Coronary artery (tissue), 2 donors: ENCODE results near the gene B4GALT1.
A peak's percentile ranks its signal among the peaks of the same experiment; 100 is the strongest.

ENCODE experiments used
- DNase-seq: peaks from one replicate; pipeline ENCODE4 v3.0.0-alpha.2; 2017; ENCODE audit warnings: low spot score
- H3K27ac ChIP-seq, 2 donors: fragments of 200-600 bp; sonication (generic); one replicate each; pipeline ENCODE4 v1.5.1; 2016 to 2019
- H3K4me3 ChIP-seq: fragments of 200-600 bp; sonication (generic); 2 replicates; pipeline ENCODE4 v1.5.1; 2016; ENCODE audit warnings: mild to moderate bottlenecking, moderate library complexity
- CTCF ChIP-seq: fragments of 200-600 bp; sonication (generic); IDR thresholded peaks from one replicate; pipeline ENCODE4 v1.5.1; 2019; ENCODE audit warnings: antibody characterized with exemption

B4GALT1 gene

DNA sequence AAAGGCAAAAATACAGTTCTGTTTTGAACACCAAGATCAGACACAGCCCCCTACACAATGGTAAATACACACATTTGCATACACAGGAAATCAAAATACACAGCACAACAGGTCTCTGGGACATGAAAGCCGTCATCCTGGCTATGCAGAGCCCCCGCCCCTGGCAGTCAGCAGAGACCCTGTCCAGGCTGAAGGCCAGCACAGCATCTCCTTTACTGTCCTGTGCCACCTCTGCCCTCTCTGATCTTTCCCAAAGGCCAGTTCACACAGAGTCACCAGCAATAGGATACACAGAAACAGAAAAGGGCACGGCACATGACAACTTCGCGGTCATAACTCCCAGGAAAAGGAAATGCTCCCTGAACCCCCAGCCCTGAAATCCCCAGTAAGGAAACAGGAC is 56.5 kb downstream of the B4GALT1 start:
- no peak for DNase-seq
- no peak overlapping the region for H3K4me3 ChIP-seq
- TF ChIP-seq CTCF, result no peak
- no peak overlapping the region for H3K27ac ChIP-seq

- no peak for DNase-seq
- no peak overlapping the region for H3K4me3 ChIP-seq
- no peak overlapping the region for H3K27ac ChIP-seq
- TF ChIP-seq CTCF, result no peak
Observed at GRCh38 chr9:33109850-33110595, 57.1 kb downstream of the B4GALT1 start.

GRCh38 chr9:33109097-33109496 is 58.0 kb downstream of the B4GALT1 start:
- Histone ChIP-seq H3K27ac (no peak overlapping the region), H3K4me3 (no peak overlapping the region)
- TF ChIP-seq CTCF, result no peak
- no peak for DNase-seq

GRCh38 chr9:33108472-33108871 is 58.7 kb downstream of the B4GALT1 start:
- DNase-seq, result no peak
- TF ChIP-seq CTCF, result no peak
- Histone ChIP-seq H3K4me3 (no peak overlapping the region), H3K27ac (no peak overlapping the region)

DNA sequence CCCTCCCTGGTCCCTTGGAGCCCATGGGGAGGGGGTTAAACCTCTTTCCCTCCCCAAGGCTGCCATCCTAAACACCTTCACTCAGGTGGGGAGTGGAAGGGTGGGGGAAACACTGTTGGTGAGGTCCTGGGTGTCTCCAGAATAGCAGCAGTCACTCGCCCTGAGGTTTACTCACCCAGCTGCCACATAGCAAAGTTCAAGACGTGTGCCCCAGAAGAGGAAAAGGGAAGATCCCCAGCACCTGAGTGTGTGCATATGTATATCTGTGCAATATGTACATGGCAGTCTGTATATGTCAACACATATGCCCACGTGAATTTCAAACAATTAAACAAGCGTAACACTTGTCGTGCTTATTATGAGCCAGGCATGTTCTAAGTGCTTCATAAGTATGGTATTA is 59.4 kb downstream of the B4GALT1 start:
- no peak overlapping the region for H3K4me3 ChIP-seq
- DNase-seq, result no peak
- no peak for TF ChIP-seq CTCF
- peak overlapping the region; percentile 58 to 78 for H3K27ac ChIP-seq

GRCh38 chr9:33106827-33107621 is 60.1 kb downstream of the B4GALT1 start:
- peak overlapping the region; percentile 58 to 78 for H3K27ac ChIP-seq
- H3K4me3 ChIP-seq, result no peak overlapping the region
- no peak for TF ChIP-seq CTCF
- DNase-seq, result no peak

GRCh38 chr9:33106372-33106771 is 60.8 kb downstream of the B4GALT1 start:
- DNase-seq, result no peak
- Histone ChIP-seq H3K27ac (peak overlapping the region in 1 of 2 donors; percentile 78), H3K4me3 (no peak overlapping the region)
- no peak for TF ChIP-seq CTCF
